Measurements from ENCODE around the gene MAJIN. TPM values are rescaled to one million over a fixed set of nuclear protein-coding genes. Genes with fewer than 3 reads are reported as not detected.
A peak's percentile ranks its signal among the peaks of the same experiment; 100 is the strongest.

MAJIN gene
- total and polyA plus RNA-seq, 9 of the 15 experiments (the other 6 are each of a cell fraction or from before 2014, with no cell fraction given), result 0.17 to 0.83 (median 0.24) TPM; not detected in 2

DNA sequence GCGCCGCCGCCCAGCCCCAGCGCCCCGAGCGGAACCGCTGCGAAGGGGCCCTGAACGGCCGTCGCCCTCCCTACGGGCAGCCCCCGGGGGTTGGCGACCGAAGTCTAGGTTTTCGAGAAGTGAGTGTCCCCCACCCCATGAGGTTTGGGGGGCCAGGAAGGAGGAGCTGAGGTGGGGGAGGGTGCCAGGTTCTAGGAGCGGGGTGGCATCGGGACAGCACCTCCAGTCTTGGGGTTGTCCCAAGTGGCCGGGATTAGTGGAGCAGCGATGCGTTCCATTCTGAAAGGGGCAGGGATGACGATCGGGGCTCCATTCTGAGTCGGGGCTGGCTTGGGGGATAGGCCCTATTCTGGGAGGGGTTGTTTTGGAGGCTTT, 47.0 kb downstream of the MAJIN start:
- no TSS peak for BruUV-seq (replicated peaks)
- H4K20me1 ChIP-seq (replicated peaks; ENCODE audit: control insufficient read depth, insufficient read depth, low read length), result no peaks in the 10 kb centered on the region
- CTCF ChIA-PET (ENCODE audit: low intra/inter-chr PET ratio), result interaction anchor here (0.7 kb wide), 1 partner anchor 59 kb away, joined by 4 read pairs; no protein-coding TSS in a partner anchor
- no peak for TF ChIP-seq CBX1 (IDR thresholded peaks at IDR 0.05; ENCODE audit: low read depth)
- peak; percentile 11 for TF ChIP-seq SAP30 (IDR thresholded peaks at IDR 0.05; ENCODE audit: borderline replicate concordance, insufficient read depth, low read depth, low read length, poor library complexity, severe bottlenecking)
- TF ChIP-seq SMC3 (conservative IDR thresholded peaks at IDR 0.05; ENCODE audit: insufficient read depth, low read depth, low read length), result no peak
- no peak for TF ChIP-seq SRSF3 (IDR thresholded peaks at IDR 0.05; ENCODE audit: insufficient read depth, low read length)
- TF ChIP-seq, protein P1, sequence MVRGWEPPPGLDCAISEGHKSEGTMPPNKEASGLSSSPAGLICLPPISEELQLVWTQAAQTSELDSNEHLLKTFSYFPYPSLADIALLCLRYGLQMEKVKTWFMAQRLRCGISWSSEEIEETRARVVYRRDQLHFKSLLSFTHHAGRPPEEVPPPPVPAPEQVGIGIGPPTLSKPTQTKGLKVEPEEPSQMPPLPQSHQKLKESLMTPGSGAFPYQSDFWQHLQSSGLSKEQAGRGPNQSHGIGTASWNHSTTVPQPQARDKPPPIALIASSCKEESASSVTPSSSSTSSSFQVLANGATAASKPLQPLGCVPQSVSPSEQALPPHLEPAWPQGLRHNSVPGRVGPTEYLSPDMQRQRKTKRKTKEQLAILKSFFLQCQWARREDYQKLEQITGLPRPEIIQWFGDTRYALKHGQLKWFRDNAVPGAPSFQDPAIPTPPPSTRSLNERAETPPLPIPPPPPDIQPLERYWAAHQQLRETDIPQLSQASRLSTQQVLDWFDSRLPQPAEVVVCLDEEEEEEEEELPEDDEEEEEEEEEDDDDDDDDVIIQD (CRISPR knock-in tag; IDR thresholded peaks at IDR 0.05), result no peak
- TF ChIP-seq, protein P2, sequence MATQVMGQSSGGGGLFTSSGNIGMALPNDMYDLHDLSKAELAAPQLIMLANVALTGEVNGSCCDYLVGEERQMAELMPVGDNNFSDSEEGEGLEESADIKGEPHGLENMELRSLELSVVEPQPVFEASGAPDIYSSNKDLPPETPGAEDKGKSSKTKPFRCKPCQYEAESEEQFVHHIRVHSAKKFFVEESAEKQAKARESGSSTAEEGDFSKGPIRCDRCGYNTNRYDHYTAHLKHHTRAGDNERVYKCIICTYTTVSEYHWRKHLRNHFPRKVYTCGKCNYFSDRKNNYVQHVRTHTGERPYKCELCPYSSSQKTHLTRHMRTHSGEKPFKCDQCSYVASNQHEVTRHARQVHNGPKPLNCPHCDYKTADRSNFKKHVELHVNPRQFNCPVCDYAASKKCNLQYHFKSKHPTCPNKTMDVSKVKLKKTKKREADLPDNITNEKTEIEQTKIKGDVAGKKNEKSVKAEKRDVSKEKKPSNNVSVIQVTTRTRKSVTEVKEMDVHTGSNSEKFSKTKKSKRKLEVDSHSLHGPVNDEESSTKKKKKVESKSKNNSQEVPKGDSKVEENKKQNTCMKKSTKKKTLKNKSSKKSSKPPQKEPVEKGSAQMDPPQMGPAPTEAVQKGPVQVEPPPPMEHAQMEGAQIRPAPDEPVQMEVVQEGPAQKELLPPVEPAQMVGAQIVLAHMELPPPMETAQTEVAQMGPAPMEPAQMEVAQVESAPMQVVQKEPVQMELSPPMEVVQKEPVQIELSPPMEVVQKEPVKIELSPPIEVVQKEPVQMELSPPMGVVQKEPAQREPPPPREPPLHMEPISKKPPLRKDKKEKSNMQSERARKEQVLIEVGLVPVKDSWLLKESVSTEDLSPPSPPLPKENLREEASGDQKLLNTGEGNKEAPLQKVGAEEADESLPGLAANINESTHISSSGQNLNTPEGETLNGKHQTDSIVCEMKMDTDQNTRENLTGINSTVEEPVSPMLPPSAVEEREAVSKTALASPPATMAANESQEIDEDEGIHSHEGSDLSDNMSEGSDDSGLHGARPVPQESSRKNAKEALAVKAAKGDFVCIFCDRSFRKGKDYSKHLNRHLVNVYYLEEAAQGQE (IDR thresholded peaks at IDR 0.05; ENCODE audit: borderline replicate concordance), result 0 out of 2 replicates have a peak, but pooled peaks have one; percentile 1
- TF ChIP-seq, protein P2 (CRISPR knock-in tag; IDR thresholded peaks at IDR 0.05; ENCODE audit: low read depth), result no peak
- no peak for TF ChIP-seq ZNF124 (CRISPR knock-in tag; IDR thresholded peaks at IDR 0.05)
- no peak for TF ChIP-seq IRF2 (CRISPR knock-in tag; IDR thresholded peaks at IDR 0.05)
- peak; percentile 9; the same call in 1 of the 2 replicates for TF ChIP-seq POLR2G (IDR thresholded peaks at IDR 0.05; ENCODE audit: low read depth, low read length)
- TF ChIP-seq ZNF384 (IDR thresholded peaks at IDR 0.05; ENCODE audit: low read depth, low read length), result no peak
- TF ChIP-seq, protein P3, sequence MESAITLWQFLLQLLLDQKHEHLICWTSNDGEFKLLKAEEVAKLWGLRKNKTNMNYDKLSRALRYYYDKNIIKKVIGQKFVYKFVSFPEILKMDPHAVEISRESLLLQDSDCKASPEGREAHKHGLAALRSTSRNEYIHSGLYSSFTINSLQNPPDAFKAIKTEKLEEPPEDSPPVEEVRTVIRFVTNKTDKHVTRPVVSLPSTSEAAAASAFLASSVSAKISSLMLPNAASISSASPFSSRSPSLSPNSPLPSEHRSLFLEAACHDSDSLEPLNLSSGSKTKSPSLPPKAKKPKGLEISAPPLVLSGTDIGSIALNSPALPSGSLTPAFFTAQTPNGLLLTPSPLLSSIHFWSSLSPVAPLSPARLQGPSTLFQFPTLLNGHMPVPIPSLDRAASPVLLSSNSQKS (CRISPR knock-in tag; IDR thresholded peaks at IDR 0.05), result no peak

More for the DNA sequence above, 47.0 kb downstream of the MAJIN start:
- H3K4me1 ChIP-seq (replicated peaks in 1 of 2; ENCODE audit: control insufficient read depth in 2 of 2, insufficient read depth in 2 of 2, low read length in 2 of 2), result peaks cover 14 to 41% of the 10 kb centered on the region in 2 experiments; a peak in 4 of 5 replicates
- in situ Hi-C loops (cut with MboI) (no loop called here), intact Hi-C loops (cut with micrococcal nuclease) (loop anchor here (2.0 kb wide), 1 partner anchor 72 kb away; the partner anchor contains the start of gene BATF2)
- WGBS (ENCODE audit: insufficient coverage, low coverage, missing lambda C conversion rate), result 5% methylated on average over 21 of the region's 24 CpGs
- peak overlapping the region; percentile 94; the same call in 2 of the 3 replicates for H3K27ac ChIP-seq (ENCODE audit: extremely low read depth, low read depth, low read length)
- H3K9me3 ChIP-seq (replicated peaks; ENCODE audit: control insufficient read depth, insufficient read depth, low read depth, low read length), result no peaks in the 10 kb centered on the region
- FAIRE-seq, result no peak
- POLR2A ChIA-PET, result interaction anchor here (0.7 to 2.6 kb wide), 5 partner anchors 9 to 574 kb away, joined by 3 to 14 read pairs (median 3); partner anchors contain the start of gene MALAT1
- peak overlapping the region; percentile 98 for H2AFZ ChIP-seq (ENCODE audit: low read depth, low read length)
- H3K4me2 ChIP-seq (ENCODE audit: insufficient read depth, low read length), result peak overlapping the region; percentile 94
- peak overlapping the region; percentile 60 for H3K4me3 ChIP-seq
- ATAC-seq, result no peak
- H3K36me3 ChIP-seq (ENCODE audit: control insufficient read depth, insufficient read depth, low read length), result no peaks in the 10 kb centered on the region
- no peaks in the 10 kb centered on the region for H3K9me1 ChIP-seq (ENCODE audit: control insufficient read depth, insufficient read depth, low read length)
- no peaks in the 10 kb centered on the region for H3K79me2 ChIP-seq (ENCODE audit: control insufficient read depth, insufficient read depth, low read length)
- peak overlapping the region; percentile 87 to 96 for H3K9ac ChIP-seq (ENCODE audit: insufficient read depth in 1 of 2, low read depth in 2 of 2, low read length in 2 of 2)
- H3K27me3 ChIP-seq (ENCODE audit: control insufficient read depth in 2 of 2, insufficient read depth in 2 of 2, low read length in 2 of 2), result no peaks in the 10 kb centered on the region
- peak in 2 of 4 experiments; percentile 55 to 64 for DNase-seq (ENCODE audit: extremely low read depth in 1 of 4, low spot score in 3 of 4)

All from K562 (cell line).